HFF-Myc (cell line): ENCODE data around the gene HOXD11.

ENCODE experiments used
- DNase-seq: peaks from one replicate; pipeline ENCODE4 v3.0.0-alpha.2; 2011; ENCODE audit warnings: low read depth; ENCODE audit errors: extremely low read depth
- H3K4me3 ChIP-seq: replicated peaks from 2 replicates; pipeline ENCODE4 v1.5.1; 2011; ENCODE audit warnings: low read depth, mild to moderate bottlenecking, control low read depth, low read length
- TF ChIP-seq, protein P1 (sequence below): IDR thresholded peaks from 2 replicates; pipeline ENCODE4 v1.5.1; 2012; ENCODE audit warnings: mild to moderate bottlenecking, low read depth, low read length, control low read depth; ENCODE audit errors: missing control alignments

HOXD11 gene

DNA sequence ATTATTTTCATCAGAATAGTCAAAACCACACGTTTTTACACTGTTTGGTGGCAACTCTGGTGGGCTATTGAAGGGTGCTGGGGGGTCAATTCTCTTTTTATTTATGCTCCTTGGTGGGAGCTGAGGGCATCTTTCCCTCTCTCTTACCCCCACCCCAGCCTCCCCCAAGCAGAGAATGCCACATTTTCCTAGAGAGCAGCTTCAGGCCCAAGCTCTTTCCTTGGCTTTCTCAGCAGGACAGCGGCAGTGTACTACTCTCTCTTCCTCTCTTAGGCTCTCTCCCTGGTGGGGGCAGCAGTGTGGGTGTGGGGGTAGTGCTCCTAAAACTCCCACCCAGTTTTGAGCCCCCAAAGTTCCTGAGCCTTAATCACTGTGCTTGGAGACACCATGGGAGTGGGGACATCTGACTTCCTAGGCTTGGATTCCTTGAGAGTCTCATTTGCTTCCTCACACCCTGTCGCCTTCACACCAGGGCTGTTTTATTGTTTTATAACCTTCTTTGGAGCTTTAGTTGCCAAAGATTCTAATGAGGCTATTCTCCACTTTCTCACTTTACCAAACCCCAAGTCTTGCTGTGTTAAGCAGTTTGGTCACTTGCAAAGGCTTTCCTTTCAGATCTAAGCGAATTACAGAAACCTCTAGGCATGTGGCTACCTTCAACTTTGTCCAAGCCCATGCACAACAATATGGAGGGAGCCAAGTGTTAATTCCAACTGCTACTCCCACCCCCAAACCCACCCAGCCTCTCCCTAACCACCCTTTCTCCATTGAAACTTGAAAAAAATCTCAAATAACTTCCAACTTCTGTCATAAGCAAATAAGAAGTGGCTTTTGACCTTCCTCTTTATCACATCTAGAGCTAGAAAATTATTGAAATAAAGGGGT is 38.2 kb downstream of the HOXD11 start:
- no peak for DNase-seq
- TF ChIP-seq, protein P1, sequence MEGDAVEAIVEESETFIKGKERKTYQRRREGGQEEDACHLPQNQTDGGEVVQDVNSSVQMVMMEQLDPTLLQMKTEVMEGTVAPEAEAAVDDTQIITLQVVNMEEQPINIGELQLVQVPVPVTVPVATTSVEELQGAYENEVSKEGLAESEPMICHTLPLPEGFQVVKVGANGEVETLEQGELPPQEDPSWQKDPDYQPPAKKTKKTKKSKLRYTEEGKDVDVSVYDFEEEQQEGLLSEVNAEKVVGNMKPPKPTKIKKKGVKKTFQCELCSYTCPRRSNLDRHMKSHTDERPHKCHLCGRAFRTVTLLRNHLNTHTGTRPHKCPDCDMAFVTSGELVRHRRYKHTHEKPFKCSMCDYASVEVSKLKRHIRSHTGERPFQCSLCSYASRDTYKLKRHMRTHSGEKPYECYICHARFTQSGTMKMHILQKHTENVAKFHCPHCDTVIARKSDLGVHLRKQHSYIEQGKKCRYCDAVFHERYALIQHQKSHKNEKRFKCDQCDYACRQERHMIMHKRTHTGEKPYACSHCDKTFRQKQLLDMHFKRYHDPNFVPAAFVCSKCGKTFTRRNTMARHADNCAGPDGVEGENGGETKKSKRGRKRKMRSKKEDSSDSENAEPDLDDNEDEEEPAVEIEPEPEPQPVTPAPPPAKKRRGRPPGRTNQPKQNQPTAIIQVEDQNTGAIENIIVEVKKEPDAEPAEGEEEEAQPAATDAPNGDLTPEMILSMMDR, result no peak
- no peak overlapping the region for H3K4me3 ChIP-seq

DNA sequence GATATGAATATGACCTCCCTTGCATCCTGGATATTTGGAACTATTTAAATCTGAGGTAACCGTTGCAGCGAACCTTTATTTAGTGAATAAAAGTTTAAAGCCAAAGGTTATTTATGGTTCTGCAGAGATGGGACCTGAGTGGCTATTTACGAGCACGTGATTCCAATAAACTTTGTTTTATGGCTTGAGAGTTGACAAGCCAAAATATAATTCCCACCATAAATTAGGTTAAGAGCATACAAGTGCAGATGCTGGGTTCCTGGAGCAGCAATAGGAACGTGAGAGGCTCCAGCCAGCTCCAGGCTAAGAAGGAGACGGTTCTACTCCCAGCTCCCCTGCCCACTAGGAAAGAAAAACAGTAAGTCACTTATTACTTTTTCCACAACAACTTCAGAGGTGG is 39.0 kb downstream of the HOXD11 start:
- no peak for DNase-seq
- TF ChIP-seq, protein P1, result no peak
- H3K4me3 ChIP-seq, result no peak overlapping the region

DNA sequence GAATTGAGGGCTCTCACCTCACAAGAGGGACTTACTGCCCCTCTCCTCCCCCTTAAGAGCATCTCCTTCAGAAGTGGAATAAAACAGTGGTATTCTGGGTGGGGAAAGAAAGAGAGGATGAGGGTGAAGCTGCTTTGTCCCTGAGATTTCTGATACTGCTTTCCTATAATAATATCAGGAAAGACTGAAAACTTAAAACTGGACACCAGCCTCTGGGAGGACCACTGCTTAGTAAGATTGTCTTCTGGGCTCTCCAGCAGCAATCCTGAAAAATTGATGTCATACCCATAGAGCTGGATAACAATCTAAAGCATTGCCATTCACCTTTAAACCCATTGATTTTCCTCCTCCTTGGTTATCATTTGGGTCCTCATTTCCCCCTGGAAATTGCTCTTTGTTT is 39.6 kb downstream of the HOXD11 start:
- H3K4me3 ChIP-seq, result no peak overlapping the region
- TF ChIP-seq, protein P1, result no peak
- DNase-seq, result no peak

DNA sequence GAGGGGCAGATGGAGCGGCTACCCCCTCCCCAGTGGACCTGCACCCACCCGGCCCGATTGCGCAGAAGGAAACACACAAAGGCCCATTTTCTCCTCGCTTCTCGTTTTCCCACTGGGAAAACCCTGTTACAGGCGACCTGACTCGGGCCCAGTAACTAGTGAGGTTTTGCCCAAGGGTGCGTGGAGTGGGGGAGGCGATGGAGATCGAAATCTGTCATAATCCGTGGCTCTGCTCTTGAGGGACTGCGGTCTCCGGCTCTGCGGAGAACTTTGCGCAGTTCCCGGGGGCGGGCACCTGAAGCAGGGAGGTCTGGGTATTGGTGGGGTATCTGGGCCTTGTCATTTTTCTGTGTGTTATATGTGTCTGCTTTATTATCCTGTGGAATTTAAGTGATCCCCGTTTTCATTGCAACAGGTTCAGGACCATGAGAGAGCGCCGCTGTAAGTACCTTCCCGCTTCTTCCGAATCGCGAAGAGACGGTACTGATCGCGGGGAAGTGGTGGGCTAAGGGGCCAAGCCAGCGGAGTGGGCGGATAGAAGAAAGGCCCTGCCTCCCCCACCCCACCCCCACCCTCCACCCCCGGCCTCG is 40.2 kb downstream of the HOXD11 start:
- no peak overlapping the region for H3K4me3 ChIP-seq
- no peak for DNase-seq
- TF ChIP-seq, protein P1, result no peak

DNA sequence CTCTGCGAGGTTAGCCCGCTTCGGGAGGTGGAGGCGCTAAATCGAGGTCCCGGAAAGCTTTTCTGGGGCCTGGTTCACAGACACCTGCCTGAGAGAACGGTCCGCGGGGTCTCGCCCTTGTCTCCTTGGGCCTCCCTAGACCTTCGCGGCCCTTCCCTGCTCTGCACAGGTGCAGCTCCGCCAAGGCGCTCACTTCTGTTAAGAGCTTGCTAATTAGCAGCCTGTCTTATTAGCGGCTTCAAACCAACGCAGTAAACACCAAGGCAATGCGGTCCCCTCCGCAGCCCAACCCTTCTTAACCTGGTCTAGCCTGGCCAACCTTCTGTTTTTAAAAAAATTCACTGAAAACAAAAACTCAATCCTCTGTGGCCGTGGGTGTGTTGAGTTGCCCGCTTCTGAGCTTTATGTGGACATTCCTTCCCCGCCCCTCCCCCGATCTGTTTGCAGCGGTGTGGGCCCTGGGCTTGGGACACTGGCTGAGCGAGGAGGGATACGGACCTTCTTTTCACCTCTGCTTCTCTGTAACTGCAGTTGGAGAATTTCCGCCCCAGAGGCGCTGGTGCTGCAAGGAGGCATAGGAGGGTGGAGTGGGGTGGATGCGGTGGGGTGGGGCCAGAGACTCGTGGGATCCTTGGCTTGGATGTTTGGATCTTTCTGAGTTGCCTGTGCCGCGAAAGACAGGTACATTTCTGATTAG is 40.9 kb downstream of the HOXD11 start:
- TF ChIP-seq, protein P1, result no peak
- no peak for DNase-seq
- no peak overlapping the region for H3K4me3 ChIP-seq

DNA sequence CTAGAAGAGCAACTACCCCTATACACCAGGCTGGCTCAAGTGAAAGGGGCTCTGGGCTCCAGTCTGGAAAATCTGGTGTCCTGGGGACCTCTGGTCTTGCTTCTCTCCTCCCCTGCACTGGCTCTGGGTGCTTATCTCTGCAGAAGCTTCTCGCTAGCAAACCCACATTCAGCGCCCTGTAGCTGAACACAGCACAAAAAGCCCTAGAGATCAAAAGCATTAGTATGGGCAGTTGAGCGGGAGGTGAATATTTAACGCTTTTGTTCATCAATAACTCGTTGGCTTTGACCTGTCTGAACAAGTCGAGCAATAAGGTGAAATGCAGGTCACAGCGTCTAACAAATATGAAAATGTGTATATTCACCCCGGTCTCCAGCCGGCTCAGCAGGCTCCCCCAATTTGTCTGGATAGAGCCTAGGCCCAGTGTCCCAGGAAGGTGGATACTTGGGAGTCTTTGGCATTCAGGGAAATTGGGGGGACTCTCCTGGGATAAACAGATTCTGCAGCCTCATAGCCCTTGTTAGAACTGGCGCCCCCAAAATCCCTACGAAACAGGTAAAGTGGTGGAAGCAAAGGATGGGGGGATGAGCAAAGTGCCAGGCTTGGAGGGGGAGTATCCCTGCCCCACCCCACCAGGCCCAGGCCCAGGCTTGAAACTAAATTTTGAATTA is 41.8 kb downstream of the HOXD11 start:
- DNase-seq, result no peak

More for the DNA sequence above, 41.8 kb downstream of the HOXD11 start:
- no peak overlapping the region for H3K4me3 ChIP-seq
- TF ChIP-seq, protein P1, result no peak
